ENCODE measurements around the gene MGST2.

DNA sequence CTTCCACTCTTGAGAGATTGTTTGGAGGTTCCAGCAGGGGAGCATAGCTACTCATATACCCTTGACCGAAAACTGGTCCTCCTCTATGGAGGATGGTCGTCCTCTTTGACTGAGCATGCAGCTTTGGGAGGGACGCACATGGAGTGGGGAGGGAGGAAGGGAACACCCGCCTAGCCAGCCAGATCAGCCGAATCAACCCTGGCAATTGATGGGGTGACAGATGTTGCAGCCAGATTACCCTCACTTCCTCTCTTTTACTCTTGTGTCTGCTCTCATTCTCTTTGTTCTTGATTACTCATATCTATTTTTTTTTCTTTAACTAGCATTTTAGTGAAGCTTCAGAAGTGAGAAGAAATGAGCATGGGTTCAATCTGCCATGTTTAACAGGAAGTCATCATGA is 19.6 kb downstream of the MGST2 start:
- no peak for TF ChIP-seq EZH2 (IDR thresholded peaks at IDR 0.05; ENCODE audit: insufficient read depth, low read length)
- TF ChIP-seq, protein P1, sequence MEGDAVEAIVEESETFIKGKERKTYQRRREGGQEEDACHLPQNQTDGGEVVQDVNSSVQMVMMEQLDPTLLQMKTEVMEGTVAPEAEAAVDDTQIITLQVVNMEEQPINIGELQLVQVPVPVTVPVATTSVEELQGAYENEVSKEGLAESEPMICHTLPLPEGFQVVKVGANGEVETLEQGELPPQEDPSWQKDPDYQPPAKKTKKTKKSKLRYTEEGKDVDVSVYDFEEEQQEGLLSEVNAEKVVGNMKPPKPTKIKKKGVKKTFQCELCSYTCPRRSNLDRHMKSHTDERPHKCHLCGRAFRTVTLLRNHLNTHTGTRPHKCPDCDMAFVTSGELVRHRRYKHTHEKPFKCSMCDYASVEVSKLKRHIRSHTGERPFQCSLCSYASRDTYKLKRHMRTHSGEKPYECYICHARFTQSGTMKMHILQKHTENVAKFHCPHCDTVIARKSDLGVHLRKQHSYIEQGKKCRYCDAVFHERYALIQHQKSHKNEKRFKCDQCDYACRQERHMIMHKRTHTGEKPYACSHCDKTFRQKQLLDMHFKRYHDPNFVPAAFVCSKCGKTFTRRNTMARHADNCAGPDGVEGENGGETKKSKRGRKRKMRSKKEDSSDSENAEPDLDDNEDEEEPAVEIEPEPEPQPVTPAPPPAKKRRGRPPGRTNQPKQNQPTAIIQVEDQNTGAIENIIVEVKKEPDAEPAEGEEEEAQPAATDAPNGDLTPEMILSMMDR (IDR thresholded peaks at IDR 0.05; ENCODE audit: insufficient read depth, low read depth, low read length), result no peak
